Metanephros (tissue), 1 donor: ENCODE measurements around the gene OR5B12. TPM values are rescaled to one million over a fixed set of nuclear protein-coding genes. Genes with fewer than 3 reads are reported as not detected.

Experiments
- total RNA-seq: library from RNA; depleted of rRNA; stranded (reverse); fragments of >200 nt; gene quantifications from one replicate; pipeline ENCODE4 v1.2.3, GENCODE V29; 2014

The OR5B12 gene
- not detected for total RNA-seq

DNA sequence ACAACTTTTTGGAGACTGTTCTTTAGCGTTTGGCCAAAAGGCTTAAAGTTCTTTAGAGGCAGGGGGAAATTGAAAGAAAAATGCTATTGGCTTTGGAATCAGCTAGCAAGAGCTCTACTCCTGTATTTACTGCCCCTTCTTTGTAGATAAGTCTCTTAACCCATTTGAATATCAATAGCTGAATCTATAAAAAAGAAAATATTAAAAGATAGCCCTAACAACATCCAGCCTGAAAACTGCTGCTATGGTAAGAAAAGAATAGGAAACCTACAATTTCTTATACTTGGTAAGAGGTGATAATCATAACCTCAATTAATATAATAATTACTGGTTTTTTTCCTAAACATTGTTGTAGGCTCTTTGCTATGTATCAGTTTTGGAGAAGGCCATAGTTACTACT lies at the start of gene OR5B12:
OR5B12 (minus strand) TSS at position 101 of the 400 bp plus-strand sequence. CDS start 2,085 bp downstream, outside the sequence.

DNA sequence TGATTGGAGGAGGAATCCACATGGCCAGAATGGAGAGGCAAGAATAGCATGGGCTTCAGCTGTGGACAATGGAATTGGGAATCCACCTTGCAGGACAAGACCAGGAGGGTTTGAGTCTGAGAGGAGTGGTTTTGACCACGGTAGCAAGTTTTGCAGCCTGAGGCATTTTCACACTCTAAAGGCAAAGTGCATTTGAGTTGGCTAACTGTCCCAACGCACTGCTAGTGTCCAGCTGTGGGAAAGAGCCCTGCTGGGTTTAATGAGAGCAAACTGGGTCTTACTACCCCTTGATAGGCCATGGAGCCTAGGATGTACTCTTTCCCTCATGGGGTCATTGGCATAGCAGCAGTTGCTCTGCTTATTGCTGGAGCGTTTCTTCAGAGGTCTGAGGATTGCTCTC lies 14.0 kb downstream of the OR5B12 start, which contains the start of gene OR5B2:
OR5B2 (minus strand) TSS at position 101 of the 400 bp plus-strand sequence. CDS start 4,860 bp downstream, outside the sequence.

DNA sequence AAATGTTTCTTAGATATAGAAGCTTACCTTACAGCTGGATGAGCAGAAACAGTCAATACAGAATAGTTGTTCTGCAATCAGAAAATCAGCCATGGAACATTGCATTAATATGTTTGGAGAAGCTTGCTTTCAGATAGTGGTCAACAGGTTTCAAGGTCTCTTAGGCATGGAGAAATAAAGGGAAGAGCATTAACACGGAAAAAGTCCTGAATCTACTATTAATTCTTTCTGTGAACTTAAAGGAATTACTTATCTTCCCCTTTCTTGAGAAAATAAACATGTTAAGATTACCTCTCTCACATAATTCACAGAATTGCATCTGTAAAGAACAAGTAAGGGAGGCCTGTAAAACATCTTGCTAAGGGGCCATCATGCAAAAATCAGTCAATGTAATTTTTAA lies 35.3 kb downstream of the OR5B12 start, which contains the start of gene OR5B3:
OR5B3 (minus strand) TSS at position 101 of the 400 bp plus-strand sequence. CDS start 3,465 bp downstream, outside the sequence.

Other genes with a start within 250 kb of the OR5B12 start
- not detected for gene OR1S2, start 238.1 kb downstream of the OR5B12 start, total RNA-seq
- gene OR1S1, start 229.5 kb downstream of the OR5B12 start, total RNA-seq, result not detected
- gene OR10Q1, start 213.3 kb downstream of the OR5B12 start, total RNA-seq, result not detected
- not detected for gene OR10W1, start 174.0 kb downstream of the OR5B12 start, total RNA-seq
- gene OR5B17, start 83.2 kb downstream of the OR5B12 start, total RNA-seq, result not detected
- not detected for gene OR5B3, start 35.4 kb downstream of the OR5B12 start, total RNA-seq
- not detected for gene OR5B2, start 14.1 kb downstream of the OR5B12 start, total RNA-seq
- 0.23 TPM for gene OR5B21, start 65.9 kb upstream of the OR5B12 start, total RNA-seq
- 8.5 TPM for gene LPXN, start 133.6 kb upstream of the OR5B12 start, total RNA-seq
- 38.0 TPM for gene ZFP91, start 136.8 kb upstream of the OR5B12 start, total RNA-seq
- gene CNTF, start 180.4 kb upstream of the OR5B12 start, total RNA-seq, result 0.99 TPM